Measurements from ENCODE around the gene BANF2. TPM values are rescaled to one million over a fixed set of nuclear protein-coding genes. Genes with fewer than 3 reads are reported as not detected.

Gene BANF2
- total RNA-seq, 1 donor from 2014 or later = not detected

DNA sequence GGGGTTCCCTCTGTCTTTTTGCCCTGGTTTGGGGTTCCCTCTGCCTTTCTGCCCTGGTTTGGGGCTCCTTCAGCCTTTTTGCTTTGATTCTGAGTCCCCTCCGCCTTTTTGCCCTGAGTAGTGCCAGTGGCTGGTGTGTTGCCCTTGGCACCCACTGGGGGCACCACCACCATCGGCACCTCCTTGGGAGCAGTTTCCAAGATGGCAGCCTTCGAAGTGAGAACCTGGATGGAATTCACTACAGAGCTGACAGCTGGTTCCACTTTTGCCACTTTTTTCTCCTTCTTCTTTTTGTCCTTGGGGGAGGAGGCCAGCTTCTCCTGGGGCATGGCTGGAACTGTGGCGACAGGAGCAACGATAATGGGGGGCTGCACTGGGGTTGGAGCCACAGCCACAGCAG, 40.0 kb upstream of the BANF2 start:
- no peaks in the 10 kb centered on the region for H3K9me3 ChIP-seq
- H3K4me3 ChIP-seq = no peak overlapping the region
- no peak for TF ChIP-seq POLR2A (IDR thresholded peaks at IDR 0.05)
- no peak for TF ChIP-seq CTCF (IDR thresholded peaks at IDR 0.05)
- TF ChIP-seq POLR2AphosphoS5 (IDR thresholded peaks at IDR 0.05; ENCODE audit: insufficient read depth in 1 of 2, low read depth in 1 of 2) = no peak
- H3K27ac ChIP-seq = peak overlapping the region; percentile 8
- intact Hi-C loops (cut with DNase I) = no loop called here
- DNase-seq (ENCODE audit: extremely low spot score in 2 of 2) = no peak
- H3K27me3 ChIP-seq = no peaks in the 10 kb centered on the region
- peaks cover 38% of the 10 kb centered on the region for H3K4me1 ChIP-seq
- peaks cover 0 to 16% of the 10 kb centered on the region in 2 donors for H3K36me3 ChIP-seq

GRCh38 chr20:17660667-17661066, 39.1 kb upstream of the BANF2 start:
- Histone ChIP-seq H3K9me3 (no peaks in the 10 kb centered on the region), H3K27me3 (no peaks in the 10 kb centered on the region), H3K4me3 (no peak overlapping the region), H3K36me3 (peaks cover 0 to 16% of the 10 kb centered on the region in 2 donors), H3K4me1 (peaks cover 47% of the 10 kb centered on the region), H3K27ac (peak overlapping the region; percentile 8)
- DNase-seq (ENCODE audit: extremely low spot score in 2 of 2) = no peak
- intact Hi-C loops (cut with DNase I) = no loop called here
- TF ChIP-seq CTCF (IDR thresholded peaks at IDR 0.05) (no peak), POLR2A (IDR thresholded peaks at IDR 0.05) (no peak), POLR2AphosphoS5 (IDR thresholded peaks at IDR 0.05; ENCODE audit: insufficient read depth in 1 of 2, low read depth in 1 of 2) (no peak)

DNA sequence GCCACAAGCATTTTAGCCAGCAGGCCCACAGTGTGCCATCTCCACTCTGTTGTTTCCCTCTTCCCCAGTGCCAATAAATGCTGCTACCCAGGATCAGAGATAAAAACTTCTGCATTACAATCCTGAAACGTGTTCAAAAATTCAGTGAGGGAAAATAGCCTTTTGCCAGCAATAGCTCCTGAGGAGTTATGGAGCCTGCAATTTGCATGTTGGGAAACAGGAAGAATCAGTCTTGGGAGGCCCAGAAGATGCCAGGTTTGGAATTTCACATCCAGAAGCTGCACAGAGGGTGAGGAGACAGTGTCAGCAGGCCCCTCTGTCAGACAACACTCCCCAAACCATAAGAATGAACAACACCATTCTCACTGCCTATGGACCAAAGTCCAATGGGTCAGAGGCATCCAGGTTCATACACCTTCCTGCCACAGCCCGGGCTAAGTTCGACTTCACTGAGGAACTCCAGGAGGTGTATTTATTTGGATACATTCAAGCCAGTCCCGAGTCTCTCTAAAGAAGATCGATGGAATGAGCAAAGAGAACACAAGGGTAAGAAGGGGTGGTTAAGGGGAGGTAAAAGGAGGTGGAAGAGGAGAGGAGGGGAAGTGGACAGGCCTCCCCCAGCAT, 38.5 kb upstream of the BANF2 start:
- TF ChIP-seq POLR2A (IDR thresholded peaks at IDR 0.05) (no peak), POLR2AphosphoS5 (IDR thresholded peaks at IDR 0.05; ENCODE audit: insufficient read depth in 1 of 2, low read depth in 1 of 2) (no peak), CTCF (IDR thresholded peaks at IDR 0.05) (no peak)
- Histone ChIP-seq H3K36me3 (peaks cover 0 to 16% of the 10 kb centered on the region in 2 donors), H3K27ac (peak overlapping the region; percentile 8), H3K27me3 (no peaks in the 10 kb centered on the region), H3K4me1 (peaks cover 47% of the 10 kb centered on the region), H3K4me3 (no peak overlapping the region), H3K9me3 (no peaks in the 10 kb centered on the region)
- DNase-seq (ENCODE audit: extremely low spot score in 2 of 2) = no peak
- intact Hi-C loops (cut with DNase I) = no loop called here

DNA sequence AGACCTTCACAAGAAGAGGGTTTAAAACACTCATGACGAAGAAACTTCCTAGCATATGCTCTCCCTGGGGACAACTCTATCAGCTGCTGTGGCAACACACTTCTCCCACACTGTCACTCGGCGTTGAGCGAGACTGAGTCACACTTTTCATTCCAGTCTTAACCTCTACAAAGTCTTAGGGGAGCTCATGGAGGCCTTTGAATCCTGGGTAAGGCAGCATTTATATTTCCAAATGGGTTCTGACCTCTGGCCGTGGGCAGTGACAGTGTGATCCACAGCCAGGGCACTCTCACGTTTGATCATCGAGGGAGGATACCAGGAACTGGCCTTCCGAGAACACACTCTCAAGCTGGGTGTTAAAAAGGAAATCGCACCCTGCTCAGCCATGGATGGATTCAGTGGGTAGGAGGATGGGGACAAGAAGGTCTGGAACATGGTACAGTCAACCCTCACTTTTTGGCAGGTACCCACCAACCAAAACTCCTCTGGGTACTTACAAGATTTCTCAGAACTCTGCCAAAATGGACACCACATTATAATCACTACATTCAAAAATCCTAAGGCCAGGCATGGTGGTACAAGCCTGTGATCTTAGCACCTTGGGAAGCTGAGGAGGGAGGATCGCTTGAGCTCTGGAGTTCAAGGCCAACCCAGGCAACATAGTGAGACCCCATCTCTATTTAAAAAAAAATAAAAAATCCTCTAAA, 37.3 kb upstream of the BANF2 start:
- Histone ChIP-seq H3K4me3 (no peak overlapping the region), H3K27me3 (no peaks in the 10 kb centered on the region), H3K4me1 (peaks cover 47% of the 10 kb centered on the region), H3K36me3 (peaks cover 0 to 16% of the 10 kb centered on the region in 2 donors), H3K9me3 (no peaks in the 10 kb centered on the region), H3K27ac (peak overlapping the region; percentile 35)
- intact Hi-C loops (cut with DNase I) = no loop called here
- DNase-seq (ENCODE audit: extremely low spot score in 2 of 2) = no peak
- TF ChIP-seq CTCF (IDR thresholded peaks at IDR 0.05) = no peak
- TF ChIP-seq POLR2AphosphoS5 (IDR thresholded peaks at IDR 0.05; ENCODE audit: insufficient read depth in 1 of 2, low read depth in 1 of 2) = peak in 1 of 2 donors; percentile 28
- TF ChIP-seq POLR2A (IDR thresholded peaks at IDR 0.05) = no peak

DNA sequence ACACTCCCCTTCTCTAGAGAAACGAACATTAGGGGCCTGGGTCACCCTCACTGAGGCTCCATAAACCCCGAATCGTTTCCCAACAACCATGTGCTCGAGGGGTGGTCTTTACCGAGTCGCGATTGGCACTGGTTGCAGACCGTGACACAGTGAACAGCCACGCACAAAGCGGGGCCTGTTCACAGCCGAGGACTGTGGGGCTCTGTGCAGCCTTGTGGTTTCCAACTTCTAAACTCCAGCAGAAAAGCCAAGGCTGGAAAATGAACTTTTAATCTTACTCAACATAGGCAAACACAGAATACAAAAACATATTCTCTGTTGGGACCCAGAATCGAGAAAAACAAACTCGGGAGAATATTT, 36.7 kb upstream of the BANF2 start:
- no peak for TF ChIP-seq POLR2A (IDR thresholded peaks at IDR 0.05)
- TF ChIP-seq POLR2AphosphoS5 (IDR thresholded peaks at IDR 0.05; ENCODE audit: insufficient read depth in 1 of 2, low read depth in 1 of 2) = no peak
- TF ChIP-seq CTCF (IDR thresholded peaks at IDR 0.05) = no peak
- Histone ChIP-seq H3K9me3 (no peaks in the 10 kb centered on the region), H3K4me3 (no peak overlapping the region), H3K27ac (peak overlapping the region; percentile 35), H3K36me3 (peaks cover 0 to 13% of the 10 kb centered on the region in 2 donors), H3K4me1 (peaks cover 47% of the 10 kb centered on the region), H3K27me3 (no peaks in the 10 kb centered on the region)
- intact Hi-C loops (cut with DNase I) = no loop called here
- DNase-seq (ENCODE audit: extremely low spot score in 2 of 2) = no peak

Measured in vagina (tissue), 2 donors.